Measurements from ENCODE around the gene TLR9. TPM values are rescaled to one million over a fixed set of nuclear protein-coding genes. Genes with fewer than 3 reads are reported as not detected.

The TLR9 gene
- total and polyA plus RNA-seq, 11 donors = 0.04 to 0.65 (median 0.22) TPM; not detected in 1

DNA sequence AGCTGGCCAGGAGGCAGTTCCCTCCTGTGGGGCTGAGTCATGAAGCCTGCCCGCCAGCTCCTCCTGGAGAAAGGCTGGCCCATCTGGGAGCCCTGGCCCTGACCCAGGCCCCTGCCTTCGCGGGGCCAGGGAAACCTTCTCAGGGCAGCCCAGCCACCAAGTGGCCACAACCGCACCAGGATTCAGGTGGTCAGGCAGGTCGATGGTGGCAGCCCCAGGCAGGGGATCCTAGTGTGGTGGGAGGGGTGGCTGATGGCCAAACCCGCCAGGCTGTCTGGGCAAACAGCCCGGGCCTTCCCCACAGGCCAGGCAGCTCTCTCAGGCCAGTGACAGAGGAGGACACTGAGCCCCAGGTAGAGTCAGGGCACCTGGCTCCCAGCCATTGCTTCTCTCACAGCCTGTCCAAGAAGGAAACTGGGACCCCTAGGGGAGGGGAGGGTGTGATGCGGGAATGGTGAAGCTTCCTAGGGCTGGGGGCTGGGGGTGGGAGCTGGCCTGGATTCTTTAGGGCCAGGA lies 12.3 kb upstream of the TLR9 start:
- WGBS, 4 donors = 7 to 15% (median 8%) methylated on average over 3 to 8 of the region's 8 CpGs
- peak; percentile 78 to 93 (median 90) for DNase-seq
- ATAC-seq = peak; percentile 15 to 67 (median 61)
- Histone ChIP-seq H3K27me3 (no peaks in the 10 kb centered on the region), H3K9me3 (no peaks in the 10 kb centered on the region), H3K4me1 (peaks cover 10 to 68% (median 55%) of the 10 kb centered on the region in 12 donors), H3K27ac (peak overlapping the region; percentile 25 to 97 (median 91)), H3K4me3 (peak overlapping the region in 11 of 12 donors; percentile 79 to 99 (median 95)), H3K36me3 (peaks cover 0 to 26% (median 5%) of the 10 kb centered on the region in 9 donors)
- intact Hi-C loops (cut with DNase I) = loop anchor here (2.0 to 10.0 kb wide), 5 partner anchors 35 to 167 kb away; partner anchors contain the start of gene WDR82 (in 8 of the 10)
- TF ChIP-seq, protein P1, sequence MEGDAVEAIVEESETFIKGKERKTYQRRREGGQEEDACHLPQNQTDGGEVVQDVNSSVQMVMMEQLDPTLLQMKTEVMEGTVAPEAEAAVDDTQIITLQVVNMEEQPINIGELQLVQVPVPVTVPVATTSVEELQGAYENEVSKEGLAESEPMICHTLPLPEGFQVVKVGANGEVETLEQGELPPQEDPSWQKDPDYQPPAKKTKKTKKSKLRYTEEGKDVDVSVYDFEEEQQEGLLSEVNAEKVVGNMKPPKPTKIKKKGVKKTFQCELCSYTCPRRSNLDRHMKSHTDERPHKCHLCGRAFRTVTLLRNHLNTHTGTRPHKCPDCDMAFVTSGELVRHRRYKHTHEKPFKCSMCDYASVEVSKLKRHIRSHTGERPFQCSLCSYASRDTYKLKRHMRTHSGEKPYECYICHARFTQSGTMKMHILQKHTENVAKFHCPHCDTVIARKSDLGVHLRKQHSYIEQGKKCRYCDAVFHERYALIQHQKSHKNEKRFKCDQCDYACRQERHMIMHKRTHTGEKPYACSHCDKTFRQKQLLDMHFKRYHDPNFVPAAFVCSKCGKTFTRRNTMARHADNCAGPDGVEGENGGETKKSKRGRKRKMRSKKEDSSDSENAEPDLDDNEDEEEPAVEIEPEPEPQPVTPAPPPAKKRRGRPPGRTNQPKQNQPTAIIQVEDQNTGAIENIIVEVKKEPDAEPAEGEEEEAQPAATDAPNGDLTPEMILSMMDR (IDR thresholded peaks at IDR 0.05) = no peak
- TF ChIP-seq POLR2A (IDR thresholded peaks at IDR 0.05) = no peak

DNA sequence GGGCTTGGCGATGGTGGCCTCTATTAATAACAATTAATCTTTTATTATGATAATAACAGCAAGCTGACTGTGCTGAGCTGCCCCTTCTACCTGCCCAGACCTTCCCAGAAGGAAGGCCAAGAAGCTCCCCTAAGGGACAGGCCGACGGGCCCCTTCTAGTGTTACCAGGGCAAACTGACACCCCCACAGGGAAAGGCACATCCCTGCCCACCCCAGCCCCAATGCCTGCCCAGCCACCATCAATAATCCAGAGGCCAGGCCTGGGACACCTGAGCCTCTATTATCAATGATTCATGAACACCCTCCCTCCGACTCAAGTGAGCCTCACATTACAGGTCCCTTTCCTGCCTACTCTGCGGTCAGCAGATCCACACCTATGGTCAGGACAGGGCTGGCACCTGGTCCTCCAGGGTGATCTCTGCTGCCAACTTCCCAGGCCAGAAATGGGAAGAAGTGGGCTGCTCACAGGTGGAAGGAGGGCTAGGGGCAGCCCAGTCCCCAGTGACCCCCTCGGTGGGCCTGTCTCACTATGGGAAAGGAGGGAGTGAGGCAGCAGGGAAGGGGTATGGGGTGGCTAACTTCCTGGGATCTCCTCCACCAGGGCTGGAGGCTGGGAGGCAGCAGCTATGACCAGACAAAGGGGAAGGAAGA lies 11.7 kb upstream of the TLR9 start:
- 67 to 77% (median 75%) methylated on average over 6 of the region's 6 CpGs for WGBS, 4 donors
- TF ChIP-seq, protein P1 (IDR thresholded peaks at IDR 0.05) = no peak
- TF ChIP-seq POLR2A (IDR thresholded peaks at IDR 0.05) = no peak
- peaks cover 10 to 73% (median 60%) of the 10 kb centered on the region in 12 donors for H3K4me1 ChIP-seq
- intact Hi-C loops (cut with DNase I) = loop anchor here in 8 of 10 donors (5.0 to 10.0 kb wide), 4 partner anchors 35 to 168 kb away; partner anchors contain the start of gene WDR82 (in 5 of the 8)
- H3K27ac ChIP-seq = peak overlapping the region; percentile 12 to 97 (median 91)
- peaks cover 0 to 30% (median 11%) of the 10 kb centered on the region in 9 donors for H3K36me3 ChIP-seq
- DNase-seq (no peak), ATAC-seq (no peak)
- H3K27me3 ChIP-seq = no peaks in the 10 kb centered on the region
- peak overlapping the region in 9 of 12 donors; percentile 79 to 99 (median 97) for H3K4me3 ChIP-seq
- no peaks in the 10 kb centered on the region for H3K9me3 ChIP-seq

DNA sequence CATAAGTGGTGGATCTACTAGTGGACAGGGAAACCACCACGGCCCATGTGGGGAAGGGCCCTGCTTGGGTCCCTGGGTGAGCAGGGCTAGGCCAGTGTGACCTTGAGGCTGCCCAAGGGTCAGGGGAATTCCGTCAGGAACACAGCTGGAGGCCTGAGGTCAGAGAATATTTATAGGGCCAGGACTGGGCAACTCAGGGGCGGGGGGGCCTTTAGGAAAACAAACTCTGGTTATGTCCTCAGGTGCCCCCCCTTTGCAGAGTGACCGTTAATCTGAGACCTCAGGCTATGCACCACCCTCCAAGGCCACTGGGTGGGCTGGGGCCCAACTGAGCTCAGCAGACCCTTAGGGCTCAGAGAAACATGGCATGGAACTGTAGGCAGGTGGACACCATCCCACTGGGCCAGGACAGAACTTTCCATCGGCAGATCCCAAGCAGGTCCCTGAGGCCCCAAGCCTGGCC lies 11.0 kb upstream of the TLR9 start:
- DNase-seq (peak in 2 of 5 donors; percentile 53 to 56), ATAC-seq (peak in 2 of 4 donors; percentile 2 to 9)
- Histone ChIP-seq H3K9me3 (no peaks in the 10 kb centered on the region), H3K27ac (peak overlapping the region; percentile 16 to 97 (median 91)), H3K27me3 (no peaks in the 10 kb centered on the region), H3K4me1 (peaks cover 10 to 76% (median 61%) of the 10 kb centered on the region in 12 donors), H3K36me3 (peaks cover 0 to 37% (median 17%) of the 10 kb centered on the region in 9 donors), H3K4me3 (no peak overlapping the region)
- intact Hi-C loops (cut with DNase I) = loop anchor here in 8 of 10 donors (5.0 to 10.0 kb wide), 4 partner anchors 36 to 168 kb away; partner anchors contain the start of gene WDR82 (in 5 of the 8)
- TF ChIP-seq, protein P1 (IDR thresholded peaks at IDR 0.05) = no peak
- no peak for TF ChIP-seq POLR2A (IDR thresholded peaks at IDR 0.05)
- 47 to 53% (median 51%) methylated on average over 5 of the region's 5 CpGs for WGBS, 4 donors
